CD1c-positive myeloid dendritic cell (primary cell): ENCODE measurements around the gene TMEM272.

ENCODE experiments used
- DNase-seq: peaks from one replicate; pipeline ENCODE4 v3.0.0-alpha.2; 2016; ENCODE audit errors: extremely low spot score

TMEM272 gene

DNA sequence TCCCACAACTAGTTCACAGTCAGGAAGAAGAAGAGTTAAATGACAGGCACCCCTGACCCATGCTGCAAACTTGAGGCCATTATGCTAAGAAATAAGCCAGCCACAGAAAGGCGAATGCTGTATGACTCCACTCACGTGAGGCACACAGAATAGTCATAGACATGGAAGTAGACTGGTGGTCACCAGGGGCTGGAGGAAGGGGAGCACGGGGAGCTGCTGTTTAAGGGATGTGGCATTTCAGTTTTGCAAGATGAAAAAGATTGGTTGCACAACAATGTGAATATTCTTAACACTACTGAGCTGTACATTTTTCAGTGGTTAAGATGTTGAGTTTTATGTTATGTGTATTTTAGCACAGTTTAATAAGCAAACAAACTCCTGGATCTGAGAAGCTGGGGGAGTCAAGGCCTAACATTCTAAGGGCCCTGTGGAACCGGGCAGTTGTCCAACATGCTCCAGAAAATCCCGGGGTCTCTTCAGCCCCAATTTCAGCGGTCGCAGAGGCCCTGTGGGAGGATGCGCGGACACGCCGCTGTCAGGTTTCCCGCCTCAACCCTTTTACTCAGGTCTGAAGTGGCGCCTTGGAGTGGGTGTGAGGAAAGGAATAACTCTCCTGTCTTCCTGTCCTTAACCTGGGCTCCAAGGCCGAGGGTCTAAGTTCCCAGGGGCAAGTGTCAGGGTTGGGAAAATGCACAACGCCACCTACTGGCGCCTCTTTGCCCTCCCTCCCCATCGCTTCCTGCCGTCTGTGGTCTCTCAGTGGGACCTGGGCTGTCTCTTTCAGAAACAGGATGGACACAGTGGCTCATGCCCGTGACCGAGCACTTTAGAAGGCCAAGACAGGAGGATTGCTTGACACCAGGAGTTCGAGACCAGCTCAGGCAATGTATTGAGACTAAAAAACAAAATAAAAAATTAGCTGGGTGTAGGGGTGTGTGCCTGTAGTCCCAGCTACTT lies 4.4 kb upstream of the TMEM272 start:
- peak; percentile 24 for DNase-seq

DNA sequence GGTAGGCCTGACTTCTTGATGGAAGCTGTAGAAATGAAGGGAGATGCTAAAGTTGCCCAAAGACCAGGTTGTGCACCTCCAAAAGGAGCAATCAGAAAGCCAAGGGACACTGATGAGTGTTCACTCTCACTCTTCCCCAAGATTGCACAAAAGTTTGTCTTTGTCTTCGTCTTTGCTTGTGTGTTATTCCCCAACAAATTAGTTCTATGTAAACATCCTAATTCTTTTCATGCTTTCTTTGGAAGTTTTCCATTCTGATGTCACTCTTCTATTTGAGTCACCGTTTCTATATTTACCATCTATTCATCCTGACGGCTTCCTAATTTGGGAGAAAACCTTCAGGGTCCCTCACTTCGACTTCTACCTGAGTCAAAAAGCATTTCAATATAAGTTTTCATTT lies 3.7 kb upstream of the TMEM272 start:
- no peak for DNase-seq

DNA sequence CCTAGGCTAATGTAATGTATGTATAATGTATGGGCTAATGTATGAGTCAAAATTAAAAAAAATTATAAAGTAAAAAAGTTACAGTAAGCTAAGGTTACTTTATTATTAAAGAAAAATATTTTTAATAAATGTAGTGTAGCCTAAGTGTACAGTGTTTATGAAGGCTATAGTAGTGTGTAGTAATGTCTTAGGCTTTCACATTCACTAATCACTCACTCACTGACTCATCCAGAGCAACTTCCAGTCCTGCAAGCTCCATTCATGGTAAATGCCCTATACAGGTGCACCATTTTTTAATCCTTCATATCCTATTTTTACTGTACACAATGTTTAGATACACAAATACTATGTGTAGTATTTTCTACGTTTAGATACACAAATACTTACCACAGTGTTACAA lies 1.8 kb upstream of the TMEM272 start:
- no peak for DNase-seq

DNA sequence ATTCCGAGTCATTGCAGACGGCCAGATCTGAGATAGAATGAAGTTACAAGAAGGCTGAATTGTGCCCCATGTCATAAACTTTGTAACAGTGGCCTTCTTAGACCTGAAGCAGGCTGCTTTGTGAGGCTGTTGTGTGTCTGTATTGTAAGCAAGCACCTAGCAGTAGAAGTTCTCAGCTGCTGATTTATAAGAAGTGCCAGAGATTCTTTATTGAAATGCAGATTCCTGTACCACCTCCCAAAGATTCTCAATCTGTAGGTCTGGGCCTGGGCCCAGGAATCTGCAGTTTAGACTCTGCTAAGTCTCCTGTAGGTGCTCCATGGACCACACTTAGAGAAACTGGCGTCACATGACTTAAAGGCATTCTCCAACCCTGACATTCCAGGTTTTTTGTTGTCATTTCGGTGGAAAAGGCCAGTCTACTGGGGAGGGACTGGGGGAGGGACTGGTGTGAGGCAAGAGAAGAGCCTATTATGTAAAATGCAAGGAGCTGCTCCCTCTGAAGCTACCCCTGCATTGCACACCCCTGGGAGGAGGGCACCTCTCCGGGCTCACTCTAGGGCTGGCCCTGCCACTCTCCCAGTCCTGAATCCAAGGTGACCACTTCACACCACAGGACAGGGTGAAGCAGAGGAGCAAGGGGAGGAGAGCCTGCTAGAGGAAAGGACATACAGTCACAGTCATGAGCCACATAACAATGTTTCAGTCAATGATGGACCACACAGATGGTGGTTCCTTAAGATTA lies 769 bp upstream of the TMEM272 start:
- DNase-seq = no peak

DNA sequence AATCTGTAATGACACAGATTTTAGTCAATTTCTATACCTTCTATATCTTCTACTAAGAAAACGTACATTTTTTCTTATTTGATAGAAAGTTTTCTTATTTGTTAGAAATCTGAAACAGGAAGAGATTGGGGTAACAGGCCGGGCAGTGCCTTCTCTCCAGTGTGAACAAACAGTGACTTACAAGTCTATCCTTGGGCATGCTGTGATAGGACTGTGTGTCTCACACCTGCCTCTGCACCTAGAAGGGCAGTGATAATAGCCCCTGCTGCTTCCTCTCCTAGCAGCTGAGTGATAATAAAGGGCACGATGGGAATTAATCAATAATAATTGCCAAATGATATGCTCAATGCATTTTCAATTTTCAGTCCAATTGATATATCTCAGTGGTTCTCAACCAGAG lies 1.4 kb downstream of the TMEM272 start:
- DNase-seq = no peak

DNA sequence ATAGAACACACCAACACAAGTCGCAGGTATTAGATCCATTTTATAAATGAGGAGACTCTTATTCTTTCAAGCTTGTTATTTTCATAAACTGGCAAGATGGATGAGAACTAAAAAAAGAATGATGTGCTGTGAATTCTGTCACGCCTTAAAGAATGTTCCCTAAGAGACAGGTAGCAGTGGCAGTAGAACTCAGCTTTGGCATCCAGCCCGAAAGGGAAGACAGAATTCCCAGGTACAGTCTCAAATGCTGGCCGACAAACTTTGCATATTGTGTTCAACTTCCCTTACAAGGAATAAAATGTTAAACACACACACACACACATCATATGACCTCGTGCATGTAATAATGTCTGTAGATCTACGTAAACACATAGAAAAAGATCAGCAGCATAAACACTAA lies 3.2 kb downstream of the TMEM272 start:
- no peak for DNase-seq

DNA sequence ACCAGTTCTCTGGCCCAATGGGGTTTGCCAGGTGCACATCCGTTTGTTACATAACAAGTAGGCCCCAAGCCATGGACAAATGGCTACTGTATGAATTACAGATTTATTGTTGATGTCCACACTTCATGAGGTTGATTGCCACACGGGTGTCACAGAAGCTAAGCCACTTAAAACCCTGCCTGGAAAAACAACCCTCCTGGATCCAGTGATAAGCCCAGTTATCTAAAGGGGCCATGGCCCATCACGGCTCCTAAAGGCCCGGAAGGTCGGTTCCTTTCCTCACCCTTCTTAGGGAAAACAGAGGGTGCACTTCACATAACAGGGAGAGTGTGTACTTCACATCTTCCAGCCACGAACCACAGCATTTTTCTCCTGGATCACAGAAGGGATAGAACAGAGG lies 4.1 kb downstream of the TMEM272 start:
- DNase-seq = no peak

DNA sequence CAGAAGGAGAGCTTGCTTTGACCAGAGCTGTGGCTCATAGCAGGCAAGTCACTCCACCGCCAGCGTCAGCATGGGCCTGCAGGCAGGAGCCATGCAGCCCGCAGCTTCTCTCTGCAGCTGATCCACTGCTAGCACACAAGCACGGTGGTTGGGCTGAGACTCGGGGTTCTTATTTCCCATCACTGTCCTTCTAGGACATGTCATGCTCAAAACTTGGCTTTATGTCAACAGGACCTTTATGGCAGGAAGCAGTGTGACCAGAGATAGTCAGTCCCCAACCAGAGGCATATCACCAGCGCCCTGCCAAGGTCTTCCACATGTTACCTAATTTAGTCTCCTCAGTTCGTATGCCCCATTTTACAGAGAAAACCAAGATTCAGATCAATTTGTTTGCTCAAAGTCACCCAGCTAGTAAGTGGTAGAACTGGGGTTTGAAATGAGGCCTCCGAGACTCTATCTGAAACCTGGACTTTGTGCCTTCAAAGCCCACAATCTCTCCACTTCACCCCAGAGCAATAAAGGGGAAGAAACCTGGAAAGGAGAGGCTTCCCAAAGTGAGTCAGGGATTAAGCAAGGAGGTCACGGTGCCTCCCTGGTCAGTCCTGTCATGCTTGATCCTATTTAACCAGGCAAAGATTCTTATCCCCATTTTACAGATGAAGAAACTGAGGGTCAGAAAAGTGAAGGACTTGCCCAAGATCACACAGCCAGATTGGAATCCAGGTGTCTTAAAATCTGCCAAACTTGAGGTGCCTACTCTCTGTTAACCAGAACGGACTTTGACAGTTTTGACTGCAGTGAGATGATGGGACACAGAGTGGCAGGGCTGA lies 5.1 kb downstream of the TMEM272 start:
- DNase-seq = no peak

DNA sequence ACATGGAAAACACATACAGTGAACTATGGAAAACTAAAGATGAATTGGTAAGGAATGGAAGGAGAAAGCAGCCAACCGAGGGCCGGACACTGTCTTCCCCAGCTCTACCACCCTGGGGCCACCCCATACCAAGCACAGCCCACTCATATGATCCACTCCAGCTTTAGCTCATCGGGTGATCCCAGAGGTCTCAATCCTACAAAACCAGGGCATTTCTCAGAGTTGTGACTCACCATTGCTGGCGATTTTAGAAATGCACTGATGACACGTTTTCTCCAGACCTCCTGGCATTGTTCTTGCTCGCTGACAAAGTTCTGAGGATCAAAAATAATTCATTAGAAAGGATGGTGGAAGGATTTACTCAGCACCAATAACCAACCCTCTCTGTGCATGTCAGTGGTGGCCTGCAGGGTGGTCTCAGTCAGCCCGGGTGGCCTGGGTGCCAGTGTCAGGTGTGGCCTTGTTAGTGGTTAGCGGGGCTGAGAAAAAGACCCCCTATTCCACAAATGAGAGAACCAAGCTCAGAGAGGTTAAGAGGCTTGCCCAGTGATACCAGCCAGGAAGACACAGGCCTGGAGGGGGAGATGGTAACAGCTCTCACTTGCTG lies 6.6 kb downstream of the TMEM272 start:
- no peak for DNase-seq

DNA sequence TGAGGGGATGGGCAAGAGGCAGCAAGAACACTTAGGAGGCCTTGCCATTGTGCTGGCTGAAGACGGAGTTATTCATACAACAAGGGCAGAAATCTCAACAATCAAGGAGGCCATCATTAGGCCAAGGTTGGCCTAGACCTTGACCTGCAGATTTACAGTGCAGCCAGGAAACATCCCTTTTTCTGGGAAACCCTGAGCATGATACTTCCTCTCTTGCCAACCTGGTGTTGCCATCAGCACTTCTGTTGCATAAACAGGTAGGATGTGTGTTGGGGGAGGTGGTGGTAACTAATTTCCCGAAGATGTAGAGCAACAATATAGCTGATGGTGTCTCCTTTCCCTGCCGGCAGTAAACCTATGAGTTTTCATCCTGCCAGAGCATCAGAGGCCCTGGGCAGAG lies 8.0 kb downstream of the TMEM272 start:
- DNase-seq = no peak

DNA sequence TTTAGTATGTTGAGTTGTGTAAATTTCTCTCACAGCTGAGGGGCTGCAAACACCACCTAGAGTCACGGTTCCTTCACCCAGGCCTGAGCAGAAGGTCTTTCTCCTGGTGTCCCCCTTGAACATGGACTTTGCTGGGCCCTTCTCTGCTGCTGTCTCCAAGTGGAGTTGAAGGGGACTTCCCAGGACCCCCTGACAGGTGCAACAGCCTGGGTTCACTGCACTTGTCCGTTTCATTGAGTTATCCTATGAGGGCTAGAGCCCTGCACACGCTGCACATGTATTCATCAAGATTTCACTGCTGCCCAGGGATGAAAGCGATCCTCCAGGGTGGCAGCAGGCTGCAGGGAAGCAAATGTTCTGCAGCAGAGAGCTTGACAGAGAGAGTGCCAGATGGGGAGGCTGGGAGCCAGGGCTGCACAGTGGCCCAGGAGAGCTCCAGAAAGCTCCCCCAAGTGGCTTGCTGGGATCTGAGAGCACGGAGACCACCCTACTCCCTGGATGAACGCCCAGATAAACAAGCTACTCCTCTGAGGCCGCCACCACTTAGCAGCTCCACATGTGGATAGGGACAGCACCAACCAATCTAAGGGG lies 10.3 kb downstream of the TMEM272 start:
- DNase-seq = no peak

DNA sequence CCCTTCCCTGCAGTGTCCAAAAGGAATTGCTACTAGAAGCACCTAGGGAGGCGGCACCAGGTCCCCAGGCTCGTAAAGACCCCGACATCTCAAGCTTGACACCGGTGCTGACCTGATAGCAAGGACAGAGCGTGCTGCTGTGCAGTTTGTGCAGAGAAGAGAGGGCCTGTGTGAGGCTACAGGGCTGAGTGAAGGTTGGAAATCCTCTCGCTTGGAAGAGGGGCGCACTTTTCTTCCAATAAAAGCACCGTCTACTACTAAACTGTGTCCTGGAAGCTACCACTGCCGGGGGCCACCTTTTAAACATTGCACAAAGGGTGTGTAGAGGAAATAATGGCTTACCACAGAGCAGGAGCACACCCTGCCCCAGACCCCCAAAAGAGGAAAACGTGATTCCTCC lies 11.0 kb downstream of the TMEM272 start:
- DNase-seq = no peak

DNA sequence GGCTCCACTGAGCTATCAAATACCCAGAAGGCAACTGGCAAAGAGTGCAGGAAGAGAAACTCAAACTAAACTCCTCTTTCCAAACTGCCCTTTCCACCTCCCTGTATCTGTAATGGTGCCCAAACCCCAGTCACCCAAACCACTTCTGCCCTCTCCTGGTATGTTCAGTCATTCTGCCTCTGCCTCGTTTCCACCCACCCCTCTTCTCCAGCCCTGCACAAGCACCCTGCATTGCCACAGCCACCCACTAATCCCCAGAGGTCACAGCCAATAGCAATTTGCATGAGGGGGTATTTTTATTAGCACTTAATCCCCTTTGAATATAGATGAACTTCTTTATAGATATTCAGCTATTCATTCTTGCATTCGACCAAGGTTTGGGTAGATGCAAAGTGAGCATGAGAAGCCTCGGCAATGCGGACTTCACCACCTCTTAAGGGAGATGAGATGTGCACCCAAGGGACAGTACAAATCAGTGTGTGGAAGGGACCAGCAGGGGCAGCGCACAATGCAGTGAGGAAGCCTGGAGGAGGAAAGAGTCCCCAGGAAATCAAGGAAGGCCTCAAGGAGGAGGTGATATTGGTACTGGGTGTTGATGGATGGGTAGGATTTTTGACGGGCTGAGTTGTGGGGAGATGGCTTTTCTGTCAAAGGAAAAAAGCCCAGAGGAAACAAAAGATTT lies 12.4 kb downstream of the TMEM272 start:
- peak; percentile 65 for DNase-seq

DNA sequence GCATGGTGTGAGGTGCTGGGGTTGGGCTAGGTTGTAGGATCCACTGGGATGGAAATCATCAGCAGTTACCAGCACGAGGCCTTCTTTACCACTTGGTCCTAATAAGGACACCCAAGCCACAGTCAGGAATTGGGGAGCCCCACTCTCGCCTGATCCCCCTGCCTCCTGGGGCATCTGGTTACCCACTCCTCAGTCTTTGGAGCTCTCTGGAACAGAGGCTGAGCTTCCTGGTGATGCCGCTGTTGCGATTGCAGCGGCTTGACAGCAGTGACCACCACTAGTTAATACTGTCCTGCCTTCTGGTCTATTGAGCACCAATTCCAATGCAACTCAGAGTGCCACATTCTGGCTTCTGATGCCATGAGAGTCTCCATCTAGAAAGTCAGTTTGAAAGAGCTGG lies 13.5 kb downstream of the TMEM272 start:
- DNase-seq = no peak

DNA sequence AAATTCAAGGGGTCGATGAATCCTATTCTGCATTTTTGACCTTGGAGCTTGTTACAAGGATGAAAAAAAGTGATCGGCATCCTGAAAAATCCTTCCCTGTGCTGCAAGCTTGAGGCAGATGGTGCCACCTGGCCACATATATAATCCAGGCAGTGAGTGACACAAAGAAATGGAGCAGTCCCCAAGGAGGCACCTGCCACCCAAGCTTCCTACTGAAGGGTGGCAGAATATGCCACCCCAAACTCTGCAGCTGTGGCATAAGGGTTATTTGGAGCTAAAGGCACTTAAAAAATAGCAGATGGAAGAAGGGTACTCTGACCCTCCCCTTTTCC lies 15.4 kb downstream of the TMEM272 start:
- DNase-seq = no peak

DNA sequence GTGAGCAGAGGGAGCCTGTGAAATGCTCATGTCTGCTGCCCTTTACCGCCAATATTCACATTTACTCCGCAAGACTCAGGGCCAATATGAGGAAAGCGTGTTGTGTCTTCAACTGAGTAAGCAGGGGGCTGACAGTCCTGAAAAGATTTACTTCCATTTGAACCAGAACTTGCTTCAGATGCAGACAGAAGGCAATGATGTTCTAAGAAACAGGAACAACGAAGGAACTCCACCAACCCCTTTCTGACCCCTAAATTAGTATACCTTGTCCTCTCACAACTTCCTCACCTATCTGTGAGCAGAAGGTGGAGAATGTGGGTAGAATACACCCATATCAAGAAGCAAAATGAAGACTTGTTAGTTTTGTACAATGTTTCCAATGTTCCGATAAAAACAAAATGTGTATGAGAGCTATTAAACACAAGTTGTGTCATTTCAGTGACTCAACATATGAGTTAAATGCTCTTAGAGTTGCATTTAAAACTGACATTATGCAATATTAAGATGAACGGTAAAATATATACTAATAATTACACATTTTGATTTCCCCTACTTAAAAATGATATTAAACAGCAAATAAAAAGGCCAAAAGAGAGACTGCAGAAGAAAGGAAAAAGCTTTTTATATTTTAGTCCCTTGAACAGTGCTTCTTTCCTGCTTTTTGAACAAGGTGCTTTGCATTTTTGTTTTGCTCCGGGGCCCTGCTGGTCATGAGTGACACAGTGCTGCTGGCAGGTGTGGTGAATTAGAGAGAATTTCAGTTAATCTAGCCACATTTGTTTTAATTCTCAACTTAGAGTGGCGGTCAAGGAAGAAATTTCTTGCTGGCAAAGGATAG lies 16.0 kb downstream of the TMEM272 start:
- DNase-seq = no peak

DNA sequence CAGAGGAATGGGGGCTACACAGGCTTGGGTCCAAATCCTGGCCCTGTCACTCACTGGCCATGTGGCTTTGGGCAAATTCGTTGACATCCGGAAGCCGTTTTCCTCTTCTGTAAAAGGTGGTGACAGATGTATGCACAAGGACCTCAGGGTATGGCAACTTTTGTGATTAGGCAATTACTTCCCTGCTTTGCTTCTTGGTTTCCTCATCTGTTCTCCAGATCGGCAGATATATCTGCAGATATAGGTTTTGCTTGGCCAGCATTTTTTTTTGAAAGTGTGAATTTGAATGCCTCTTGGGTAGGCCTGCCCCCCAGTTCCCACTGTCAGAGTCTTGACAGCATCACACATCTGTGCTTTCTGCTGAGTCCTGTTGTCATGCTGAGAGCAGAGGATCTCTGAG lies 17.7 kb downstream of the TMEM272 start:
- peak; percentile 32 for DNase-seq

DNA sequence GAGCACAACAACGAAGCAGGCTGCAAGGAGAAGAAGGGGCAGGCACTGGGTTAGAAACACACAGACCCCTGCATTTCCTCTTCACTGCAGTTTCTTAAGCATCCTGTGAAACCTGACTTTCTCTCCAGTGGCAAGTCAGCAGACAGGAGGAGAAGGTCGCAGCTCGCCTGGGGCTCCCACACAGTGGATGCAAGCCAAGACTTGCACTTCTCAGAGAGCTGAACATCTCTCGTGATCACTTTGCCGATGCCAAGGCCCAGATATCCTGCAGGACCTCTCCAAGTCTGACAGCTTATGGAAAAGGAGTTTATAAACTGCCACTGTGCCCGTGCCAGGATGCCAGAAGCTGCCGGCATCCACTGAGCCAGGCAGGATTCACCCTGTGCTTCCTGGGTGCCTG lies 18.4 kb downstream of the TMEM272 start:
- DNase-seq = peak; percentile 33

DNA sequence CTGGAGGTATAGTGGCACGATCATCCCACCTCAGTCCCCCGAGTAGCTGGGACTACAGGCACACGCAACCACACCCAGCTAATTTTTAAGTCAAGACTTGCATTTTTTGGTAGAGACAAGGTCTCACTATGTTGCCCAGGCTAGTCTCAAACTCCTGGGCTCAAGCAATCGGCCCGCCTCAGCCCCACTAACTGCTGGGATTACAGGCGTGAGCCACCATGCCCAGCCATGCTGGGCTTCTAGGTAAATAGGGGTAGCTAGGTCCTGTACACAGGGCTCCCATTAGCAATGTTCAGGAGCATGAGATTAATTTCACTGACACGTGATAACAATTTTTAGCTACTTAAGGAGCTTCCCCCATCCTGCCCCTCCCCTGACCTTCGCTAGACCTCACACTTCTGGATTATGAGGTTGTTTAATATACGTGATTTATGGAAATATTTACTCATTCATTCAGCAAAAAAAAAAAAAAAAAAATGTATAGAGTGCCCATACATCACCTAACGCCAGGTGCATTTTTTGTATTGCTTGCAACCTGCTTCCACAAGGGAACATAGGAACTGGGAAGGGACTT lies 19.2 kb downstream of the TMEM272 start:
- DNase-seq = no peak

DNA sequence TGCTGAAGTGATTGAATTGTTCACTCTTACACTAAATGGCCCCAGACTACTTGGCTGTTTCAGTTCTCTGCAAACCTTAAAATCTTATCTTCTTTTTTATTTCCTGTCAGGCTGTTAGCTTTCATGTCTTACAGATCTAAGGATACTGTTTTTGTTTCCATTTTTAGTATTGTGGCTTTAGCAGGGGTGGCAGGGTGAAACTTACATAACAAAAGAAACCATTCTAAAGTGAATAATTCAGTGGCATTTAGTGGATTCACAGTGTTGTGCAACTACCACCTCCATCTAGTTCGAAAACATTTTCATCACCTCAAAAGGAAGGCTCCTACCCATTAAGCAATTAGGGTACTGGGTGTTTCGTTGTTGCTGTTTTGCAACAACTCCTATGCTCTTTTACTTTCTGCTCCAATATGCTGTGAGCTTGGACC lies 19.8 kb downstream of the TMEM272 start:
- DNase-seq = peak; percentile 61
